GM23338 (cell line): ENCODE data around the gene INSM2. TPM values are rescaled to one million over a fixed set of nuclear protein-coding genes. Genes with fewer than 3 reads are reported as not detected.

Experiments
- ATAC-seq: fragments of 200-7000 bp; cut with Tn5 transposase; 3 replicates; pipeline ENCODE4 v1.9.1; 2020
- DNase-seq: peaks from one replicate; pipeline ENCODE4 v3.0.0-alpha.2; 2015; ENCODE audit warnings: low spot score
- H2AFZ ChIP-seq: fragments of 200-600 bp; sonication (generic); 2 replicates; pipeline ENCODE4 v1.8.0; 2016; ENCODE audit warnings: antibody characterized with exemption, mild to moderate bottlenecking, moderate library complexity
- H3F3A ChIP-seq: fragments of 200-600 bp; sonication (generic); replicated peaks from 2 replicates; pipeline ENCODE4 v1.8.0; 2017; ENCODE audit warnings: antibody characterized with exemption, mixed run types, low read depth
- H3K27ac ChIP-seq: fragments of 200-600 bp; sonication (generic); 2 replicates; pipeline ENCODE4 v1.6.1; 2016; ENCODE audit warnings: low read depth
- H3K27me3 ChIP-seq: fragments of 200-600 bp; sonication (generic); 2 replicates; pipeline ENCODE4 v1.8.0; 2016; ENCODE audit warnings: mild to moderate bottlenecking, mixed run types, moderate library complexity; ENCODE audit not compliant: insufficient read depth
- H3K36me3 ChIP-seq: fragments of 200-600 bp; sonication (generic); 2 replicates; pipeline ENCODE4 v1.8.0; 2016; ENCODE audit warnings: mild to moderate bottlenecking; ENCODE audit not compliant: insufficient read depth
- H3K4me1 ChIP-seq: fragments of 200-600 bp; sonication (generic); 2 replicates; pipeline ENCODE4 v1.8.0; 2016; ENCODE audit warnings: mild to moderate bottlenecking, moderate library complexity; ENCODE audit not compliant: insufficient read depth
- H3K4me2 ChIP-seq: fragments of 200-600 bp; sonication (generic); 2 replicates; pipeline ENCODE4 v1.7.1; 2017; ENCODE audit warnings: mixed run types
- H3K4me3 ChIP-seq: fragments of 200-600 bp; sonication (generic); 2 replicates; pipeline ENCODE4 v1.6.1; 2016; ENCODE audit warnings: mixed run types
- H3K79me2 ChIP-seq: fragments of 200-600 bp; sonication (generic); replicated peaks from 2 replicates; pipeline ENCODE4 v1.8.0; 2017; ENCODE audit warnings: mild to moderate bottlenecking; ENCODE audit not compliant: insufficient read depth
- H3K9me2 ChIP-seq: fragments of 200-600 bp; sonication (generic); 2 replicates; pipeline ENCODE4 v1.8.0; 2017; ENCODE audit not compliant: insufficient read depth
- H4K20me1 ChIP-seq: fragments of 200-600 bp; sonication (generic); replicated peaks from 2 replicates; pipeline ENCODE4 v1.8.0; 2017; ENCODE audit warnings: mild to moderate bottlenecking; ENCODE audit not compliant: insufficient read depth
- H3K27ac Mint-ChIP-seq: 2 replicates; pipeline ENCODE4 v1.8.0; 2020; ENCODE audit warnings: inconsistent platforms, mild to moderate bottlenecking, moderate library complexity, mixed read lengths
- H3K27me3 Mint-ChIP-seq: 3 replicates; pipeline ENCODE4 v1.8.0; 2022; ENCODE audit warnings: low read depth, mild to moderate bottlenecking, moderate library complexity, mixed read lengths, inconsistent platforms; ENCODE audit not compliant: insufficient read depth, poor library complexity
- H3K36me3 Mint-ChIP-seq: 3 replicates; pipeline ENCODE4 v1.8.0; 2021; ENCODE audit warnings: low read depth, mild to moderate bottlenecking, inconsistent platforms, moderate library complexity, mixed read lengths
- H3K4me1 Mint-ChIP-seq: 3 replicates; pipeline ENCODE4 v1.8.0; 2020; ENCODE audit warnings: mild to moderate bottlenecking, inconsistent platforms, mixed read lengths
- H3K4me3 Mint-ChIP-seq: 3 replicates; pipeline ENCODE4 v1.8.0; 2021; ENCODE audit warnings: moderate library complexity, mild to moderate bottlenecking, inconsistent platforms, mixed read lengths
- H3K9me3 Mint-ChIP-seq: 3 replicates; pipeline ENCODE4 v1.8.0; 2020; ENCODE audit warnings: moderate library complexity, mild to moderate bottlenecking, inconsistent platforms, mixed read lengths
- CREB1 ChIP-seq: fragments of 250-450 bp; sonication (Bioruptor Pico); IDR thresholded peaks from 2 replicates; pipeline ENCODE4 v1.5.0; 2020; ENCODE audit warnings: low read depth, mild to moderate bottlenecking, moderate library complexity
- EZH2 ChIP-seq: fragments of 200-600 bp; sonication (generic); IDR thresholded peaks from one replicate; pipeline ENCODE4 v1.8.0; 2017; ENCODE audit warnings: antibody characterized with exemption, mild to moderate bottlenecking, low read depth; ENCODE audit not compliant: unreplicated experiment
- EZH2phosphoT487 ChIP-seq: fragments of 200-600 bp; sonication (generic); IDR thresholded peaks from one replicate; pipeline ENCODE4 v1.8.1; 2018; ENCODE audit warnings: antibody characterized with exemption; ENCODE audit not compliant: unreplicated experiment
- JUNB ChIP-seq: IDR thresholded peaks from one replicate; pipeline ENCODE4 v1.6.1; 2016; ENCODE audit warnings: antibody characterized with exemption; ENCODE audit not compliant: unreplicated experiment
- NANOG ChIP-seq: IDR thresholded peaks from 2 replicates; pipeline ENCODE4 v1.6.1; 2016; ENCODE audit warnings: antibody characterized with exemption, borderline replicate concordance
- POLR2AphosphoS5 ChIP-seq: IDR thresholded peaks from 2 replicates; pipeline ENCODE4 v1.6.1; 2016; ENCODE audit warnings: antibody characterized with exemption, low read depth
- STAT1 ChIP-seq: IDR thresholded peaks from one replicate; pipeline ENCODE4 v1.6.1; 2016; ENCODE audit warnings: antibody characterized with exemption; ENCODE audit not compliant: unreplicated experiment
- ZNF114 ChIP-seq: fragments of 250-450 bp; sonication (Bioruptor Pico); IDR thresholded peaks from 2 replicates; pipeline ENCODE4 v1.5.0; 2020; ENCODE audit warnings: mild to moderate bottlenecking, moderate library complexity
- ZNF331 ChIP-seq: fragments of 250-450 bp; sonication (Bioruptor Pico); IDR thresholded peaks from 2 replicates; pipeline ENCODE4 v1.5.0; 2020; ENCODE audit warnings: low read depth, mild to moderate bottlenecking, moderate library complexity
- polyA plus RNA-seq: library from polyadenylated mRNA; unstranded; fragments of >200 nt; fragmentation: Nextera tagmentation; extraction: Ambion mirVana; gene quantifications from 2 replicates; pipeline ENCODE4 v1.2.1, GENCODE V29; 2016
- total RNA-seq: library from RNA; depleted of rRNA; stranded (reverse); fragments of >200 nt; shearing (Covaris generic); gene quantifications from 2 replicates; pipeline ENCODE4 v1.2.3, GENCODE V29; 2014
- TF ChIP-seq, protein P1 (sequence below): IDR thresholded peaks from one replicate; pipeline ENCODE4 v1.6.1; 2018; ENCODE audit warnings: antibody characterized with exemption; ENCODE audit not compliant: unreplicated experiment
- TF ChIP-seq, protein P2 (sequence below): IDR thresholded peaks from 2 replicates; pipeline ENCODE4 v1.6.1; 2016; ENCODE audit warnings: antibody characterized with exemption
- TF ChIP-seq, protein P3 (sequence below), 2 experiments: fragments of 200-600 bp in 1 of 2; sonication (generic) in 1 of 2; conservative IDR thresholded peaks; 2 replicates each; pipeline versions ENCODE4 v1.5.1 to v1.6.1; 2016 to 2017; ENCODE audit warnings: antibody characterized with exemption in 2 of 2, low read depth in 2 of 2, mild to moderate bottlenecking in 2 of 2, moderate library complexity in 1 of 2
- TF ChIP-seq, protein P4 (sequence below): fragments of 250-450 bp; sonication (Bioruptor Pico); IDR thresholded peaks from 2 replicates; pipeline ENCODE4 v1.5.0; 2020; ENCODE audit warnings: mild to moderate bottlenecking, moderate library complexity

The INSM2 gene
- total and polyA plus RNA-seq, 2 experiments from 2014 or later, result not detected

DNA sequence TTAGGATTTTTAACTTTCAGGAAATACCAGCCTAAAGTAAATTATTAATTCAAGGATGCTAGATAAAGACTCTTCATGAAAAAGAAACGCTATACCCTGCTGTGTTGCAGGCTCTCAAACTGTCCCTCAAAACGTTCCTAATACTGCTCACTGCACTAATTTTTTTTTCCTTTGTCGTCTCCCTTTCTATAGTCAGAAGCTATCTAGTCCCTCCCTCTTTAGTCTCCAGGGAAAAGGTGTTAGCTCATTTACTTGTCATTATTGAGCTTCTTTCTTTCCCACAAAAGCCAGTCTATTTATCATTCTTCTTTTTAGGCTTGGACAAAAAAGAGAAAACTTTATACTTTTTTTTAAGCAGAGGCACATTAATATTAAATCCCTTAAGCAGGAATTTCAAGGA lies 30.3 kb upstream of the INSM2 start:
- Mint-ChIP-seq H3K9me3 (no peaks in the 10 kb centered on the region), H3K4me1 (no peaks in the 10 kb centered on the region), H3K27me3 (no peaks in the 10 kb centered on the region), H3K27ac (no peak overlapping the region), H3K4me3 (no peak overlapping the region), H3K36me3 (no peaks in the 10 kb centered on the region)
- Histone ChIP-seq H3K4me2 (no peak overlapping the region), H3K4me3 (no peak overlapping the region), H3K79me2 (no peaks in the 10 kb centered on the region), H3K36me3 (no peaks in the 10 kb centered on the region), H2AFZ (no peak overlapping the region), H3F3A (no peaks in the 10 kb centered on the region), H4K20me1 (no peaks in the 10 kb centered on the region), H3K27me3 (no peaks in the 10 kb centered on the region), H3K9me2 (no peaks in the 10 kb centered on the region), H3K4me1 (no peaks in the 10 kb centered on the region), H3K27ac (no peak overlapping the region)
- ATAC-seq (no peak), DNase-seq (no peak)
- TF ChIP-seq EZH2phosphoT487 (no peak), JUNB (no peak), STAT1 (no peak), CREB1 (CRISPR knock-in tag) (no peak), ZNF114 (CRISPR knock-in tag) (no peak), EZH2 (no peak), ZNF331 (CRISPR knock-in tag) (no peak), POLR2AphosphoS5 (no peak), NANOG (no peak)
- TF ChIP-seq, protein P1, sequence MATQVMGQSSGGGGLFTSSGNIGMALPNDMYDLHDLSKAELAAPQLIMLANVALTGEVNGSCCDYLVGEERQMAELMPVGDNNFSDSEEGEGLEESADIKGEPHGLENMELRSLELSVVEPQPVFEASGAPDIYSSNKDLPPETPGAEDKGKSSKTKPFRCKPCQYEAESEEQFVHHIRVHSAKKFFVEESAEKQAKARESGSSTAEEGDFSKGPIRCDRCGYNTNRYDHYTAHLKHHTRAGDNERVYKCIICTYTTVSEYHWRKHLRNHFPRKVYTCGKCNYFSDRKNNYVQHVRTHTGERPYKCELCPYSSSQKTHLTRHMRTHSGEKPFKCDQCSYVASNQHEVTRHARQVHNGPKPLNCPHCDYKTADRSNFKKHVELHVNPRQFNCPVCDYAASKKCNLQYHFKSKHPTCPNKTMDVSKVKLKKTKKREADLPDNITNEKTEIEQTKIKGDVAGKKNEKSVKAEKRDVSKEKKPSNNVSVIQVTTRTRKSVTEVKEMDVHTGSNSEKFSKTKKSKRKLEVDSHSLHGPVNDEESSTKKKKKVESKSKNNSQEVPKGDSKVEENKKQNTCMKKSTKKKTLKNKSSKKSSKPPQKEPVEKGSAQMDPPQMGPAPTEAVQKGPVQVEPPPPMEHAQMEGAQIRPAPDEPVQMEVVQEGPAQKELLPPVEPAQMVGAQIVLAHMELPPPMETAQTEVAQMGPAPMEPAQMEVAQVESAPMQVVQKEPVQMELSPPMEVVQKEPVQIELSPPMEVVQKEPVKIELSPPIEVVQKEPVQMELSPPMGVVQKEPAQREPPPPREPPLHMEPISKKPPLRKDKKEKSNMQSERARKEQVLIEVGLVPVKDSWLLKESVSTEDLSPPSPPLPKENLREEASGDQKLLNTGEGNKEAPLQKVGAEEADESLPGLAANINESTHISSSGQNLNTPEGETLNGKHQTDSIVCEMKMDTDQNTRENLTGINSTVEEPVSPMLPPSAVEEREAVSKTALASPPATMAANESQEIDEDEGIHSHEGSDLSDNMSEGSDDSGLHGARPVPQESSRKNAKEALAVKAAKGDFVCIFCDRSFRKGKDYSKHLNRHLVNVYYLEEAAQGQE, result no peak
- TF ChIP-seq, protein P2, sequence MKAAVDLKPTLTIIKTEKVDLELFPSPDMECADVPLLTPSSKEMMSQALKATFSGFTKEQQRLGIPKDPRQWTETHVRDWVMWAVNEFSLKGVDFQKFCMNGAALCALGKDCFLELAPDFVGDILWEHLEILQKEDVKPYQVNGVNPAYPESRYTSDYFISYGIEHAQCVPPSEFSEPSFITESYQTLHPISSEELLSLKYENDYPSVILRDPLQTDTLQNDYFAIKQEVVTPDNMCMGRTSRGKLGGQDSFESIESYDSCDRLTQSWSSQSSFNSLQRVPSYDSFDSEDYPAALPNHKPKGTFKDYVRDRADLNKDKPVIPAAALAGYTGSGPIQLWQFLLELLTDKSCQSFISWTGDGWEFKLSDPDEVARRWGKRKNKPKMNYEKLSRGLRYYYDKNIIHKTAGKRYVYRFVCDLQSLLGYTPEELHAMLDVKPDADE, result no peak
- TF ChIP-seq, protein P3, sequence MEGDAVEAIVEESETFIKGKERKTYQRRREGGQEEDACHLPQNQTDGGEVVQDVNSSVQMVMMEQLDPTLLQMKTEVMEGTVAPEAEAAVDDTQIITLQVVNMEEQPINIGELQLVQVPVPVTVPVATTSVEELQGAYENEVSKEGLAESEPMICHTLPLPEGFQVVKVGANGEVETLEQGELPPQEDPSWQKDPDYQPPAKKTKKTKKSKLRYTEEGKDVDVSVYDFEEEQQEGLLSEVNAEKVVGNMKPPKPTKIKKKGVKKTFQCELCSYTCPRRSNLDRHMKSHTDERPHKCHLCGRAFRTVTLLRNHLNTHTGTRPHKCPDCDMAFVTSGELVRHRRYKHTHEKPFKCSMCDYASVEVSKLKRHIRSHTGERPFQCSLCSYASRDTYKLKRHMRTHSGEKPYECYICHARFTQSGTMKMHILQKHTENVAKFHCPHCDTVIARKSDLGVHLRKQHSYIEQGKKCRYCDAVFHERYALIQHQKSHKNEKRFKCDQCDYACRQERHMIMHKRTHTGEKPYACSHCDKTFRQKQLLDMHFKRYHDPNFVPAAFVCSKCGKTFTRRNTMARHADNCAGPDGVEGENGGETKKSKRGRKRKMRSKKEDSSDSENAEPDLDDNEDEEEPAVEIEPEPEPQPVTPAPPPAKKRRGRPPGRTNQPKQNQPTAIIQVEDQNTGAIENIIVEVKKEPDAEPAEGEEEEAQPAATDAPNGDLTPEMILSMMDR (conservative IDR thresholded peaks at IDR 0.05; ENCODE audit: low read depth in 2 of 2), result no peak
- TF ChIP-seq, protein P4, sequence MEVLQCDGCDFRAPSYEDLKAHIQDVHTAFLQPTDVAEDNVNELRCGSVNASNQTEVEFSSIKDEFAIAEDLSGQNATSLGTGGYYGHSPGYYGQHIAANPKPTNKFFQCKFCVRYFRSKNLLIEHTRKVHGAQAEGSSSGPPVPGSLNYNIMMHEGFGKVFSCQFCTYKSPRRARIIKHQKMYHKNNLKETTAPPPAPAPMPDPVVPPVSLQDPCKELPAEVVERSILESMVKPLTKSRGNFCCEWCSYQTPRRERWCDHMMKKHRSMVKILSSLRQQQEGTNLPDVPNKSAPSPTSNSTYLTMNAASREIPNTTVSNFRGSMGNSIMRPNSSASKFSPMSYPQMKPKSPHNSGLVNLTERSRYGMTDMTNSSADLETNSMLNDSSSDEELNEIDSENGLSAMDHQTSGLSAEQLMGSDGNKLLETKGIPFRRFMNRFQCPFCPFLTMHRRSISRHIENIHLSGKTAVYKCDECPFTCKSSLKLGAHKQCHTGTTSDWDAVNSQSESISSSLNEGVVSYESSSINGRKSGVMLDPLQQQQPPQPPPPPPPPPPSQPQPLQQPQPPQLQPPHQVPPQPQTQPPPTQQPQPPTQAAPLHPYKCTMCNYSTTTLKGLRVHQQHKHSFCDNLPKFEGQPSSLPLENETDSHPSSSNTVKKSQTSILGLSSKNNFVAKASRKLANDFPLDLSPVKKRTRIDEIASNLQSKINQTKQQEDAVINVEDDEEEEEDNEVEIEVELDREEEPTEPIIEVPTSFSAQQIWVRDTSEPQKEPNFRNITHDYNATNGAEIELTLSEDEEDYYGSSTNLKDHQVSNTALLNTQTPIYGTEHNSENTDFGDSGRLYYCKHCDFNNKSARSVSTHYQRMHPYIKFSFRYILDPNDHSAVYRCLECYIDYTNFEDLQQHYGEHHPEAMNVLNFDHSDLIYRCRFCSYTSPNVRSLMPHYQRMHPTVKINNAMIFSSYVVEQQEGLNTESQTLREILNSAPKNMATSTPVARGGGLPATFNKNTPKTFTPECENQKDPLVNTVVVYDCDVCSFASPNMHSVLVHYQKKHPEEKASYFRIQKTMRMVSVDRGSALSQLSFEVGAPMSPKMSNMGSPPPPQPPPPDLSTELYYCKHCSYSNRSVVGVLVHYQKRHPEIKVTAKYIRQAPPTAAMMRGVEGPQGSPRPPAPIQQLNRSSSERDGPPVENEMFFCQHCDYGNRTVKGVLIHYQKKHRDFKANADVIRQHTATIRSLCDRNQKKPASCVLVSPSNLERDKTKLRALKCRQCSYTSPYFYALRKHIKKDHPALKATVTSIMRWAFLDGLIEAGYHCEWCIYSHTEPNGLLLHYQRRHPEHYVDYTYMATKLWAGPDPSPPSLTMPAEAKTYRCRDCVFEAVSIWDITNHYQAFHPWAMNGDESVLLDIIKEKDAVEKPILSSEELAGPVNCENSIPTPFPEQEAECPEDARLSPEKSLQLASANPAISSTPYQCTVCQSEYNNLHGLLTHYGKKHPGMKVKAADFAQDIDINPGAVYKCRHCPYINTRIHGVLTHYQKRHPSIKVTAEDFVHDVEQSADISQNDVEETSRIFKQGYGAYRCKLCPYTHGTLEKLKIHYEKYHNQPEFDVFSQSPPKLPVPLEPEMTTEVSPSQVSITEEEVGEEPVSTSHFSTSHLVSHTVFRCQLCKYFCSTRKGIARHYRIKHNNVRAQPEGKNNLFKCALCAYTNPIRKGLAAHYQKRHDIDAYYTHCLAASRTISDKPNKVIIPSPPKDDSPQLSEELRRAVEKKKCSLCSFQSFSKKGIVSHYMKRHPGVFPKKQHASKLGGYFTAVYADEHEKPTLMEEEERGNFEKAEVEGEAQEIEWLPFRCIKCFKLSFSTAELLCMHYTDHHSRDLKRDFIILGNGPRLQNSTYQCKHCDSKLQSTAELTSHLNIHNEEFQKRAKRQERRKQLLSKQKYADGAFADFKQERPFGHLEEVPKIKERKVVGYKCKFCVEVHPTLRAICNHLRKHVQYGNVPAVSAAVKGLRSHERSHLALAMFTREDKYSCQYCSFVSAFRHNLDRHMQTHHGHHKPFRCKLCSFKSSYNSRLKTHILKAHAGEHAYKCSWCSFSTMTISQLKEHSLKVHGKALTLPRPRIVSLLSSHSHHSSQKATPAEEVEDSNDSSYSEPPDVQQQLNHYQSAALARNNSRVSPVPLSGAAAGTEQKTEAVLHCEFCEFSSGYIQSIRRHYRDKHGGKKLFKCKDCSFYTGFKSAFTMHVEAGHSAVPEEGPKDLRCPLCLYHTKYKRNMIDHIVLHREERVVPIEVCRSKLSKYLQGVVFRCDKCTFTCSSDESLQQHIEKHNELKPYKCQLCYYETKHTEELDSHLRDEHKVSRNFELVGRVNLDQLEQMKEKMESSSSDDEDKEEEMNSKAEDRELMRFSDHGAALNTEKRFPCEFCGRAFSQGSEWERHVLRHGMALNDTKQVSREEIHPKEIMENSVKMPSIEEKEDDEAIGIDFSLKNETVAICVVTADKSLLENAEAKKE (CRISPR knock-in tag), result no peak
